ENCODE measurements around the gene NRP2. TPM values are rescaled to one million over a fixed set of nuclear protein-coding genes. Genes with fewer than 3 reads are reported as not detected.

Gene NRP2
- total RNA-seq, 2 donors from 2014 or later, result 3.8 to 42.6 TPM

DNA sequence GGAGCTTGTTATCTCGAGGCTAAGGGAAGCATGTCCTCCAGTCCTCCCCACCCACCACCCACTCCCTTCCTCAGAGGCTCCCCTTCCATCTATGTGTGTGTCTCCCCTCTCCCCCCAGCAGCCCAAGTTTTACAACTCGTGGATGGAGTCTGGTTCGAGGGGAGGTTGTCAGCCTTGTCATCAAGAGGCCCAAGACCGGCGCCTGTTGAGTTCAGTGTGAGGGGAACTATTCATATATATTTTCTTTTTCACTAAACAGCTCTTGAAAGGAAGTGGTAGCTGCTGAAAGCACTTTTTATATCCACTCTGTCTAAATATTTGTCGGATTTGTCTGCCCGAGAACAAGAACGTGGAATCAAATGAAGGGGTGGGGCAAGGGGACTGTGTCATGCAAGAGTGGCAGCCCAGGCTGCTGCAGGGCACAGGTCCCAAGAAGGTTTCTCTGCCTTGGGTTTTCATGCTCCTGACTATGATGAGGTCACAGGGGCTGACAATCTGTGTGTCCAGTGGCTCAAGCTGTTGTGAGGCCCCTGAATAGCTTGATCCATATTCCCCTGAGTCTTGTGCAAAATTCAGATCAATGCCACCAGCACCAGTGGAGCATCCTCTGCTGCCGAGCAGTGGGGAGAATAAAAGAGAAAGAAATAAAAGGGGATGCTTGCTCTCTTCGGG, 35.0 kb downstream of the NRP2 start:
- ATAC-seq (no peak), DNase-seq (no peak)
- intact Hi-C loops (cut with DNase I, micrococcal nuclease), result no loop called here

DNA sequence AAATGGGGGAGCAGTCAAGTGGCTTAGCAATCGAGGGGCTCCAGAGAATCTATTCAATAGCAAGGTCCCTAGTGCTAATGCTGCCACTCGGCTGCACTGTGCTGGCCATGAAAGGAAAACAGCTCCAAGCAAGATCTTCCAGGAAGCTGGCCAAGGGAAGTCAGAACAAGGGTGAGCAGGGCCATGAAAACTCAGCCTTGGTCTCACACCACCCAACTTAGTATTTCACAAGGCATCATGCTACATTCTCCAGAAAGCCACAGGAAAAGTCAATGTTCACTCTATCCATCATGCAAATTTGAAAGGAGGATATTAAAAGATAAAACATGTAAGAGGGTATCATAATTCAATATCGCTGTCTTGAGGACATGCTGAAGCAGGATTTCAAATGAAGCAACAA, 35.7 kb downstream of the NRP2 start:
- intact Hi-C loops (cut with DNase I, micrococcal nuclease), result no loop called here
- ATAC-seq, result no peak

DNA sequence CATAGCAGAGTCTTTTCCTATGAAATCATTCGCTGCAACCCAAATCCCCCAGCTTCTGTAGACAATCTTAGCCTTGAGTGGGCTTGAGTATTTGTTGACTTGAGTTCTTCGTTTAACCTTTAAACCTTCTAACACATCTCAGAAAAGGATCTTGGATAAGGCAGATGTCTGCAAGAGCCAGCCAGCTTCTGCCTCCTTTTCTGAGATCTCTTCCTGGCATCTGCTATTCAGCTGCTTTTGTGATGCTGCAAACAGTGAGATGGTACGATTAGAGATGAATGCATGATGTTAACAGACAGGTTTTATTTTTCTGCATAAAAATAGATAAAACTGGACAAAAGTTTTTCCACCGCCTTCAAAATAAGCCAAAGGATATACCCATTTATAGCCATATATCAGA, 37.5 kb downstream of the NRP2 start:
- intact Hi-C loops (cut with DNase I, micrococcal nuclease), result no loop called here
- no peak for ATAC-seq
- no peak for DNase-seq

More for the DNA sequence above, 35.7 kb downstream of the NRP2 start:
- no peak for DNase-seq

DNA sequence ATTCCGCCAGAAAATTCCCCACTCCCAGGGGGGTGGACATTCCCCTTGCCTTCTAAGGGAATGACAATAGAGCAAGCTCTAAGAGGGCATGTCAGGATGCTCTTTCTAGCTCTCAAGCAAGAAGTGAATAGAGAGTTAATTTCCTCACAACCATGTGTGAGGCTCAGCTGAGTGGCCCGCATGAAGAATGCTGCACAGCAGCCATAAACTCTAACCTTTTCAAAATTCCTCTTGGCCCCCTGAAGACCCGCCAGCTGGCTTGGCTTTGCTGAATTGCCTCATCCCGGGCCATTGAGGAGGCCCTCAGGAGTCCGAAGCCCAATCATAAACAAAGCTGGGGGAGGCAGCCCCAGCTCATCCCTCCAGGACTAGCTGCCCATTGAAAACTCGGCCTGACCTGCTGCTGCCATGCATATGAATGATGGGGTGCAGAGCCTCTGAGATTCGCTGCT, 38.2 kb downstream of the NRP2 start:
- ATAC-seq, result no peak
- no peak for DNase-seq
- intact Hi-C loops (cut with DNase I, micrococcal nuclease), result no loop called here

DNA sequence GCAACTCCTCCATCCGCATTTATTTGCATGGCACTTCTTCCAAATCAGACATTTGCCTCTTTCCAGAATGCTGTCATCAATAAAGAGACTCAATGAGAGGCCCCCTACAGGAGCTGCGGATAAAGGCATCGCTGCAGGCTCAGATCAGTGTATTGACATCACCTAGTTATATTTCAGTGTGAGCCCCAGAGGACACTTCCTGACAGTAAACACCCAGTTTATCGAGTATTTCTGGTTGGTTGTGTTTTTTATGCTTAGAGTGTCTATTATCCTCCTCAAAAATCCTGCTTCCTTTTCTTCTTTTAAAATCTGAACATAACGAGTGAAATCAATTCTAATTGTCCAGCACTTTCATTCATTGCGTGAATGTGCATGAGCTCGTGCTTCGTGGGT, 38.8 kb downstream of the NRP2 start:
- DNase-seq (no peak), ATAC-seq (no peak)
- intact Hi-C loops (cut with DNase I, micrococcal nuclease), result no loop called here

DNA sequence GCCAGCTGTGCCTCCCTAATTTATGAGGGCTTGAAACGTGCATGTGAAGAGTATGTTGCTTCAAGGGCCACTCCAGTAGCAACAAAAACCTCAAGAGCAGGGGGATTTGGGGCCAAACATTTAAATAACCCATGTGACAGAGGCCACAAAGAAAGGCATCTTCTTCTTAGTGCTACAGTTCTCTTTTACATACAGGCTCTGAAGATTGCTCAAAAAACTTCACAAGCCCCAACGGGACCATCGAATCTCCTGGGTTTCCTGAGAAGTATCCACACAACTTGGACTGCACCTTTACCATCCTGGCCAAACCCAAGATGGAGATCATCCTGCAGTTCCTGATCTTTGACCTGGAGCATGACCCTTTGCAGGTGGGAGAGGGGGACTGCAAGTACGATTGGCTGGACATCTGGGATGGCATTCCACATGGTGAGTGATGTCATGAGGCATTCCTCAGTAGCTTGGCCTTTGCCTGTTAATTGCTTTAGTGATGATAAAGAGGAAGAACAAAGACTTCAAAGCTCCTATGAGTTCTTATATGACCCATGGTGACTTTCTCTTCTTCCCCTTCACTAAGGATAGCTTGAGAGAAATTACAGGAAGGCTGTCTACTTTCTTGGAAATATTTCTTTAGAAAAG, 40.1 kb downstream of the NRP2 start:
- intact Hi-C loops (cut with DNase I, micrococcal nuclease), result no loop called here

DNA sequence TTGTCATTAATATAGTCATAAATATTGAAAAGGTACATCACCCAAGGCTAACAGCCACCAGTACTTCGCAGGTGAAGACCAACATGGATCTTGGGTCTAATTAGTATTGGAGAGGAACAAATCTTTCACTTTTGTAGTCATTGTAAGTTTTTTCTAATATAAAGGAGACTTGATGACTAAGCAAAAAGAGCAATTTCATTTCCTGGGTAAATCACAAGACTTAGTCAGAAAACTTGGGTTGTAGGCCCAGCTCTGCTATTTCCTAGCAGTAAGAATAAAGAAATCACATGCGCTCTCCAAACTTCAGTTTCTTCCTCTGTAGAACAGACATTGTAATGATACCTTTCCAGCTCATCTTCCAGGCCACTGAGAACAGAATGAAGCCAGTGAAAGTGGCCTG, 40.9 kb downstream of the NRP2 start:
- intact Hi-C loops (cut with DNase I, micrococcal nuclease), result no loop called here
- DNase-seq (no peak), ATAC-seq (no peak)

More for the DNA sequence above, 40.1 kb downstream of the NRP2 start:
- DNase-seq (no peak), ATAC-seq (no peak)

DNA sequence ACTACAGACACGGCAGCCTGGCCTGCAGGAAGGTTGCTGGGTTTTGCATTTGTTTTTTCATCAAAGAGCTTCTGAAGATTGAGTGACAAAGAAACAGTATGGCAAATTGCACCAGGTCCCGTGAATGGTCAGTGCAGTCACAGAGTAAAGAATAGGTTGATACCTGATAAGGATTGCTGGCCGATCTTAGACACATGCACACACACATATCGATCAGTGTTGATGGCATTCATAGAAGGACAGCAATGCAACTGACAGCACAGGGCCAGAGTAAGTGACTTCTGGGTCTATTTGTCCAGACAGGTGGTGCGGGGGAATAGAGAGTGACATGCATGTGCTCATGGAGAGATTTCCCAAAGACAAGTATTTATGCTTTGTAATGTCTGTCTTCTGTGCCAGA, 42.8 kb downstream of the NRP2 start:
- intact Hi-C loops (cut with DNase I, micrococcal nuclease), result no loop called here
- no peak for DNase-seq
- ATAC-seq, result no peak

DNA sequence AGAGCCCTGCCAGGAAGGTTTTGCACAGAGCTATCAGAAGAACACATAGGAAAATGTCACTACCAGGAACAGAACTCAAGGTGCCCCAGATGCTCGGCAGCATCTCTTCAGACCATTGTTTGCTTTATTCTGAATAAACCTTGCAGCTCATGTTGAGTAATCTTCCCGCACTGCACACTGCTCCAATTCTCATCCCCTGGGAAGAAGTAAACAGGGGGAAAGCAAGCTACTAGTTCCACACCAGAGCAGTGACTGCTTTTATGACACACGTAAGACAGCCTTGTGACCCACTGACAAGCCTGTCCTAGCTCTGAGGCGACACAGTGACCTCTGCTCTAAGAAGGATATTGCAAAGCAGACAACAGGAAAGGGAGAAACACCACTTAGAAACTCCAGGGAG, 44.2 kb downstream of the NRP2 start:
- no peak for ATAC-seq
- intact Hi-C loops (cut with DNase I, micrococcal nuclease), result no loop called here
- DNase-seq, result no peak

DNA sequence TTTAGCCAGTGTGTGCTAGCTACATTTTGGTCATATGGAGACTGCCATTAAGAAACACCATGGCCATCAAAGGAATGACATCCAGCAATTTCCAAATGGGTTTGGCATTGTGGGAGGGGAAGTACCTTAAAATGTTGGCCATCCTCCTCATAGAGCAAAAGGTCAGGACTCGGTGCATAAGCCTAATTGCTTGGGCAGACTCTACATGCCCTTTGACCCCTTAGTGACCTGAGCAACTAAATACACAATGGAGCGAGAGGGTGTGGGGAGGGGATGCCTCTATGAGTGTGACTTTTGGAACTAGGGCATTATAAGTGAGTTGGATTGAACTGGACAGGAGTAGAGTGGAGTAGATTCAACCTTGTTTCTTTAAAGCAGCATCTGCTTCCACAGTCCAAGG, 44.9 kb downstream of the NRP2 start:
- DNase-seq, result no peak
- no peak for ATAC-seq
- intact Hi-C loops (cut with DNase I, micrococcal nuclease), result no loop called here

DNA sequence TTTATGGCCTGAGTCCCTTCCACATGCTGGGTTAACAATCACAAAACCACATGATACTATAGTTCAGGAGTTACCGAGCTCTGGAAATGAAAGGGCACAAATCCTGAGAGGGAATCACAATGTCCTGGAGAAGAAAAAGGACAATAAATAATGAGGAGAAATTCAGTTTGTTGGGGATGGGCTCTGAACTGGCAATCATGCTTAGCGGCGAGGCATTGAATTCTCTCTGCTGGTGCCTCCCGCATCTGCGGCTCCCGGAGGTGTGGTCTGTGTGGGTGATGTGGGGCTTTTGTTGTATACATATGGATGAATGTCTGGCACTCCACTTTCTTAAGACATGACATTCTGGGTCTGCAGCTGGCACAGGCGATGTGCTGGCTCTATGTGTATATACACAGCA, 46.1 kb downstream of the NRP2 start:
- intact Hi-C loops (cut with DNase I, micrococcal nuclease), result no loop called here
- ATAC-seq (no peak), DNase-seq (no peak)

DNA sequence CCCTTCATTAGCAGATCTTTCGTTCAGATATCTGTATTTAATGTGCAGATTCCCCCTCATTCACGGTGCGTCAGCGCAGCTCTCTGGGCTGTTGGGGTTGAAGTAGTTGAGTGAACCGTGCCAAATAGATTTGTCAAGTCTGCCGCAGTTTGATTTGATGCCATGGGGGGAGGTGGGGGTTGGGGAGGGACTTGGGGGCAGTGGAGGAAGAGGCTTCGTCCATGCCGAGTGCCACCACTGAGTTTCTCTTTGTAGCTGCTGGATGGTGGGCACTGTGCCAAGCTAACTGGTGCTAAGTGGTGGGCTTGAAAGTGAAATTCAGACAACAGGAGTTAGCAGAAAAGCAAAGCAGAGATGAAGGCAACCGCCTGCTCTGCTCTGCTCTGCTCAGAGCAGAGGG, 47.9 kb downstream of the NRP2 start:
- ATAC-seq (no peak), DNase-seq (no peak)
- intact Hi-C loops (cut with DNase I, micrococcal nuclease), result no loop called here

DNA sequence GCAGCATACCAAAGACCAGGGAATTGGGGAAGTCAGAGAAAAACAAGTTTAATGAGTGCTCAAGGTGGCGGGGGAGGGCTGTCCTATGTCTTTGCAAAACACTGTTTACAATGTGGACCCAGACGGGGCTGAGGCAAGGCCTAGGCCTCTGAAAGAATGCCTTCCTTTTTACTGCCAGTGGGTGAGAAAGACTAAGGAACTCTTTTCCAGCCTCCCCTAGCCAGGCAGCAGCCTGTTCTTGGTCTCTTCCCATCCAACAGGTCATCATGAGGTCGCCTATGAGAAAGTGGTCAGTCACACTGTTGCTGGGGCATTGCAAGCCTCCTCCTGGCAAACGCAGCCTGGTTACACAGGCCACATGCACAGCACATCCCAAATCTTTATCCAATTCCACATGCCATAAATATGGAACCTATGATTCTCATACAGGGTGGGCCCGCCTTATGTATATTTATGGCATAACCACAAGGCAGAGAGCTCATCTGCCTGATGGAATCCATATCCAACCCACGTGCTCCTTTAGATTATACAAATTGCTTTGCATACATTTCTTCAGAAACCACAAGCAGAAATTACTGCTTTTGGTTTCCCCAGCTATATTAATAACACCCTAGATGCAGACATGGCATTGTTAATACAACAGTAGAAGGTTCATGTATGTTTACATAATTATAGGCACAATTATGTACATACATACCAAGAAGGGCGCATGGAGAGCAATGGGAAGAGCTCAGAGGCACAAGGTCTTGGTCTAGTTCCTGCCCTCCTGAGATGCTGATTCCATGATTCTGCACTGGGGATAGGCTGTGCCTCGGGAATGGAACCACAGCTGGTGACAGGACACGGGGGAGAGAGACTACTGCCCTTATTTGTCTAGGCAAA, 48.6 kb downstream of the NRP2 start:
- ATAC-seq (no peak), DNase-seq (no peak)
- intact Hi-C loops (cut with DNase I, micrococcal nuclease), result no loop called here

DNA sequence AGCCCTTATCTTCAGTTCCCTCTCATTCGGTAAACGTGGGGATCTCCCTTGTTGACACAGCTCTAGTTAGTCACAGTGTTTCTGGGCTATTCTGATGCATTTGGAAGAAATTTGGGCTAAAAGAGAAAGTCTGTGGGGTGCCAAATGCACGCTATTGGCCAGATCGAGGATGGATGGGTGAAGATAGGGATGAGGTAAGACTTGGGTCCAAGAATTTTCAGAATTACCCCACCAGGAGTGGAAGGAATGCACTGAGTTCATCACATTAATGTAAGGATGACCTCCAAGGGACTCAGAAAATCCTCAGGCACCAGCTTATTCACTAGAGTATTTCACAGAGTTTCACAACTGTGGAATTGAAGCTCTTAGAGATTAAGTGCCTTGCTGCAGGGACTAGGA, 49.3 kb downstream of the NRP2 start:
- intact Hi-C loops (cut with DNase I, micrococcal nuclease), result no loop called here
- ATAC-seq (no peak), DNase-seq (no peak)

DNA sequence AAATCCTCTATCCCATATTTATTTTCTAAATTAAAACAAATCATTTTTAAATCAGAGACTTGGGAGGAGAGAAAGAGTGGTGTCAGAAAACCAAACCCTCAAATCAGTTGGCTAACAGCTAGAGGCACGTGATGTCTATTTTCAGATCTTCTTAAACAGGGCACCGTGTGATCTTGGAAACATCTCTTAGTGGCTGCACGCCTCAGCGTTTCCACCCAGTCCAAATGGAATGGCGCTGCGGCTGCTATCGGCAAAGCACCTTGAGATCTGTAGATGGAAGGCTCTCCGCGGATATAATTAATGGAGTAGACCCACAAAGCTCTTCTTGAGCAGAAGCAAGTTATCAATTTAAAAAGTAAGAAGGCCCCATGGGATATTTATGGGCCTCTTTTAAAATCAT, 50.0 kb downstream of the NRP2 start:
- intact Hi-C loops (cut with DNase I, micrococcal nuclease), result no loop called here
- DNase-seq (no peak), ATAC-seq (no peak)

DNA sequence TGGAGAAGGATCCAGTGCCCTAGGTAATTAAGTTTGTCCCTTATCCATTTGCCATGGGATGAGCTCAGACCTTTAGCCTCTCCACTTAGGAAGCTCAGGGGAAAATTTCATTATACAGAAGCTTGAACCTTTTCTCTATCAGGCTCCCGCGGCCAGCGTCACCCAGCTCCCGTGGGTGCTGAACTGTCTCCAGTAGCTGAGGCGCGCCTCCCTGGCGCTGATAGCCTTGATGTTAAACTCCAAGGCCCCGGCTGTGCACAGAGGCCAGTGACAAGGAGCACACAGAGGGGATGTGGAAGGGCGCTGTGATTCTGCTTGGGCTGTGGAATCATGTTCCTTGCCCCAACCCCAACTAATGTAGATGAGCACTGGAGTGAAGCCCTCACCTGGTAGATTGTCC, 50.8 kb downstream of the NRP2 start:
- intact Hi-C loops (cut with DNase I, micrococcal nuclease), result no loop called here
- no peak for ATAC-seq
- DNase-seq, result no peak

DNA sequence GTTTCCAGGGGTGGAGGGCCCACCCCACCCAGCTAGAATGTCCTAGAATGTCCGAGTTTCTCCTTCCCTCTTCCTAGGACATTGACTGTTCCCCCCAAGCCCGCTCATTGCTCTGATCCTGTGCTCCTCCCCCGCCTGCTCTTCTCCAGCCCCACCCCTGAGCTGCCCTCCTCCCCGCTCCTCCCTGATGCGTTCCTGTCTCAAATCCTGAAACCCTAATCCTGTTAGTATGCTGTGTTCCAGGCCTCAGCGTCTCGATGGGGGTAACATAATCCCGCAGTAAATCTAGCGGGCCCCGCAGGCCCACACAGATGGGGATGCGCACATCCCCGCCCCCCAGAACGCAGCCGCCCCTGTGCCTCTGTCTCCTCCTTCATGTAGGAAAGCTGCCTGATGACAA, 51.3 kb downstream of the NRP2 start:
- DNase-seq, result no peak

DNA sequence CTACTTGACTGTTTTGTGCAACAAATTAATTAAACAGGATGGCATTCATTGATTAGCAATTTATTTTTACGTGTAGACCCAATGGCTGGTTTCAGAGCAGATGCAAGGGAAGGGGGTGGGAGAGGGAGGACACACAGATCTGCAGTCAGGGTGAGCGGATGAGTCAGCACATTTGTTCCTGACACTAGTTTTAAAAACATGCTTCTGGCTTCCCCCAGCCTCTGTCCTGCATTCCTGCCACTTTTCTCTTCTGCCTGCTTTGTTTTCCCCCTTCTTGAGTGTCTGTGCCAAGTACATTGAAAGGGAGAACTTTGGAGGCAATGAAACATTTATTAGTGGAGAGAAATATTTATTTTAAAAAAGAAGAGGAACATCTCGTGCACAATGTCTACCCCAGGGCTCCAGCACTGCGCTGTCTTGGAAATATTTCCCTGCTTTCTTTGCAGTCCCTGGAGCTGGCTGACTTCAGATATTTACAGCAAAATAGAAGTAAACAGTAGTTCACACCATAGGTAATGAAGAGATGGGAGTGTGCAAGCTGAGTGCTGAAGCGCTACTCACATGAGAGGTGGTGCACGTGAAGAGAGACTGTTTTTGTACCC, 52.2 kb downstream of the NRP2 start:
- ATAC-seq (no peak), DNase-seq (peak in 1 of 2 donors; percentile 67)
- intact Hi-C loops (cut with DNase I, micrococcal nuclease), result no loop called here

More for the DNA sequence above, 51.3 kb downstream of the NRP2 start:
- no peak for ATAC-seq
- intact Hi-C loops (cut with DNase I, micrococcal nuclease), result no loop called here

DNA sequence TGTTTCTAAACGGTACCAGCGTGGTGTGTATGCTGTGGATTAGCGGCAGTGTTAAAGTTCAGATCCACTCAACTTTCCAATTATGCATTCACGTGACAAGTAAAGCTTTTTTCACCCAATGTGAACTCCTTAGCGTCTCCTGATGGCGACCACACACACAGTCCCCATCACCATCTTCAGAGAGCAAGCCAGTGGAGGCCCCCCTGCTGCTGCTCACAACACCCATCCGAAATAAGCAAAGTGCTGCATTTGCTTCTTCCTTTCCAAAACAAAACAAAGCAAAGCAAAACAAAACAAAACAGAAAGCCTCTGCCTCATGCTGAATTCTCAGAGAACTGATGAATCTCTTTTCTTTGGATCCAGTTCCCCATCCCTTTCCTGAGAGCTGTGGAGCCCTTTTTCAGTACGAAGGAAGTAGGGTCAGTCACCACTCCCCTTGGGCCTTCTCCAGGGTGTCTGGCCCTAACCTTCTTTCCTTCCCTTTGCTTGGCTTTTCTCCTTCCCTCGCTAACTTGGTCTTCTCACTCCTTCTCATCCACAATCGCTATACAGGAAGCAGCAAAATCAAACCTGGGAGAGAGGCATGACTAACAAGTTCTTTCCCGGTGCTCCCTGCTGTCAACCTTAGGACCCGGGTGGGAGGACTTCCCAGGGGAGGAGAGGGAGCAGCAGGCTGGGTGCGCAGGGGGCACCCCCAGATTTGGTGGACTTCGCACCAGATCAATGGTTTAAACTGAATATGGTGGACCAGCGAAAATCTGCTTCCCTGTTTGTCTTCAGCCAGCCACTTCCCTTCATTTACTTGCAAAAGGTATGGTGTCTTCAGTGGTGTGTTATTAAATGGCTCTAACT, 56.0 kb downstream of the NRP2 start:
- intact Hi-C loops (cut with DNase I, micrococcal nuclease), result no loop called here
- no peak for ATAC-seq
- no peak for DNase-seq
